ENCODE measurements around the gene MCF2L.
"Not testable (repeated sequence)": the region's sequence is repeated elsewhere in the genome, so short reads cannot be mapped to it uniquely, and the experiment has no call there.

Gene MCF2L

GRCh38 chr13:113051641-113052040, 82.6 kb downstream of the MCF2L start:
- in situ Hi-C loops (cut with MboI; ENCODE audit: low sequenced_read_pairs, unreplicated experiment), result no loop called here
- TF ChIP-seq CTCF (IDR thresholded peaks at IDR 0.05; ENCODE audit: borderline replicate concordance, control extremely low read depth, extremely low read depth, insufficient read depth, missing control alignments), result no peak
- no peak for DNase-seq (ENCODE audit: low spot score)

GRCh38 chr13:113052206-113052605, 83.2 kb downstream of the MCF2L start:
- TF ChIP-seq CTCF (IDR thresholded peaks at IDR 0.05; ENCODE audit: borderline replicate concordance, control extremely low read depth, extremely low read depth, insufficient read depth, missing control alignments), result no peak
- in situ Hi-C loops (cut with MboI; ENCODE audit: low sequenced_read_pairs, unreplicated experiment), result no loop called here
- no peak for DNase-seq (ENCODE audit: low spot score)

- no peak for TF ChIP-seq CTCF (IDR thresholded peaks at IDR 0.05; ENCODE audit: borderline replicate concordance, control extremely low read depth, extremely low read depth, insufficient read depth, missing control alignments)
- in situ Hi-C loops (cut with MboI; ENCODE audit: low sequenced_read_pairs, unreplicated experiment), result no loop called here
- DNase-seq (ENCODE audit: low spot score), result no peak
Measured at GRCh38 chr13:113052971-113053370, 84.0 kb downstream of the MCF2L start.

GRCh38 chr13:113053376-113053775, 84.4 kb downstream of the MCF2L start:
- no peak for DNase-seq (ENCODE audit: low spot score)
- TF ChIP-seq CTCF (IDR thresholded peaks at IDR 0.05; ENCODE audit: borderline replicate concordance, control extremely low read depth, extremely low read depth, insufficient read depth, missing control alignments), result no peak
- in situ Hi-C loops (cut with MboI; ENCODE audit: low sequenced_read_pairs, unreplicated experiment), result no loop called here

- TF ChIP-seq CTCF (IDR thresholded peaks at IDR 0.05; ENCODE audit: borderline replicate concordance, control extremely low read depth, extremely low read depth, insufficient read depth, missing control alignments), result no peak
- DNase-seq (ENCODE audit: low spot score), result no peak
Measured at GRCh38 chr13:113053801-113054604, 85.0 kb downstream of the MCF2L start.

GRCh38 chr13:113057084-113057483, 88.1 kb downstream of the MCF2L start:
- TF ChIP-seq CTCF (IDR thresholded peaks at IDR 0.05; ENCODE audit: borderline replicate concordance, control extremely low read depth, extremely low read depth, insufficient read depth, missing control alignments), result no peak
- in situ Hi-C loops (cut with MboI; ENCODE audit: low sequenced_read_pairs, unreplicated experiment), result no loop called here
- DNase-seq (ENCODE audit: low spot score), result no peak

More at GRCh38 chr13:113053801-113054604, 85.0 kb downstream of the MCF2L start:
- in situ Hi-C loops (cut with MboI; ENCODE audit: low sequenced_read_pairs, unreplicated experiment), result no loop called here

GRCh38 chr13:113057559-113057958, 88.5 kb downstream of the MCF2L start:
- in situ Hi-C loops (cut with MboI; ENCODE audit: low sequenced_read_pairs, unreplicated experiment); DNase-seq (ENCODE audit: low spot score): not testable (repeated sequence)
